Measurements from ENCODE around the gene CD22.

CD22 gene

GRCh38 chr19:35295792-35296462, 33.1 kb upstream of the CD22 start:
- no peak for DNase-seq (ENCODE audit: low read depth in 3 of 3)

GRCh38 chr19:35296644-35297514, 32.1 kb upstream of the CD22 start:
- no peak for DNase-seq (ENCODE audit: low read depth in 3 of 3)

DNA sequence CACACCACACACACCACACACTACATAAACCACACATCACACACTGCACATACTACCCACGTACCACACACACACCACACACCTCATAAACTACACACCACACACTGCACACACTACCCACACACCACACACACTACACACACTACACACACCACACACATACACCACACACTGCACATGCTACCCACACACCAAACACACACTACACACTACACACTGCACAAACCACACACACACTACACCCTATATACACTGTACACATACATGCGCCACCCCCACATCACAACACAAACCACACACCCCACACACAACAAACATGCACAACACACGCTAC, 31.5 kb upstream of the CD22 start:
- no peak for DNase-seq (ENCODE audit: low read depth in 3 of 3)

- DNase-seq (ENCODE audit: low read depth in 3 of 3), result no peak
Measured at GRCh38 chr19:35297922-35298321, 31.1 kb upstream of the CD22 start.

DNA sequence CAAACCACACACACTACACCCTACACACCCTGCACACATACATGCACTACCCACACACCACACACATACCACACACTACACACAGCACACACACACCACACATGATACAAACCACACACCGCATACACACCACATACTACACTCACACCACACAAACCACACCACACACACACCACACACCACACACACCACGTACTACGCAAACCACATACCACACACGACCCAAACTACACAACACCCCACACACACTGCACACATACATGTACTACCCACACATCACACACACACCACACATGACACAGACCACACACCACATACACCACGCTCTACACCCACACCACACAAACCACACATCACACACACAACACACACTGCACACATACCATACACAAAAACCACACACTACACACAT, 30.4 kb upstream of the CD22 start:
- no peak for DNase-seq (ENCODE audit: low read depth in 3 of 3)

DNA sequence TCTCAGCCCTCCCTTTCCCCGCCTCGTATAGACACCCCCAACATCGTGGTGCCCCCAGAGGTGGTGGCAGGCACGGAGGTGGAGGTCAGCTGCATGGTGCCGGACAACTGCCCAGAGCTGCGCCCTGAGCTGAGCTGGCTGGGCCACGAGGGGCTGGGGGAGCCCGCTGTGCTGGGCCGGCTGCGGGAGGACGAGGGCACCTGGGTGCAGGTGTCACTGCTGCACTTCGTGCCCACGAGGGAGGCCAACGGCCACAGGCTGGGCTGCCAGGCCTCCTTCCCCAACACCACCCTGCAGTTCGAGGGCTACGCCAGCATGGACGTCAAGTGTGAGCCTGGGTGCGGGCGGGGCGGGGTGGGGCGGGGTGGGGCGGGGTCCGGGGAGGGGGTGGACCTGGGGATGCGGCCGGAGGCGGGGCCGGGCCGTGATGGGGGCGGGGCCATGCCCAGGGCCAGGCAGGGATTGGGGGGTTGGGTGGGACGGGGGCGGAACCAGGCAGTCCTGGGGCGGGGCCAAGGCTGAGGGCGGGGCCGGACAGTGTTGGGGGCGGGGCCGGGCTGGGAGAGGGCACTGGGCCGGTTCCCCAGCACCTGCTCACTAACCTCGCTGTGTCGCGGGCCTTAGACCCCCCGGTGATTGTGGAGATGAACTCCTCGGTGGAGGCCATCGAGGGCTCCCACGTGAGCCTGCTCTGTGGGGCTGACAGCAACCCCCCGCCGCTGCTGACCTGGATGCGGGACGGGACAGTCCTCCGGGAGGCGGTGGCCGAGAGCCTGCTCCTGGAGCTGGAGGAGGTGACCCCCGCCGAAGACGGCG, 29.3 kb upstream of the CD22 start:
- no peak for DNase-seq (ENCODE audit: low read depth in 3 of 3)

GRCh38 chr19:35300339-35300649, 28.7 kb upstream of the CD22 start:
- DNase-seq (ENCODE audit: low read depth in 3 of 3), result no peak

- no peak for DNase-seq (ENCODE audit: low read depth in 3 of 3)
Measured at GRCh38 chr19:35301961-35302360, 27.0 kb upstream of the CD22 start.

DNA sequence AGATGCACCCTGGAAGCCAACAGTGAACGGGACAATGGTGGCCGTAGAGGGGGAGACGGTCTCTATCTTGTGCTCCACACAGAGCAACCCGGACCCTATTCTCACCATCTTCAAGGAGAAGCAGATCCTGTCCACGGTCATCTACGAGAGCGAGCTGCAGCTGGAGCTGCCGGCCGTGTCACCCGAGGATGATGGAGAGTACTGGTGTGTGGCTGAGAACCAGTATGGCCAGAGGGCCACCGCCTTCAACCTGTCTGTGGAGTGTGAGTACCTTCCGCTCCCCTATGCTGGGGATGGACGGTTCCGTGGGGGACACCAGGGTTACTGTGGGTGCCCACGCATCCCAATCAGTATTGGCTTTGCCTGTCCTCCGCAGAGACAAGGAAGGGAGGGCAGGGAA, 26.5 kb upstream of the CD22 start:
- DNase-seq (ENCODE audit: low read depth in 3 of 3), result no peak

GRCh38 chr19:35303357-35303915, 25.6 kb upstream of the CD22 start:
- no peak for DNase-seq (ENCODE audit: low read depth in 3 of 3)

- no peak for DNase-seq (ENCODE audit: low read depth in 3 of 3)
Measured at GRCh38 chr19:35304036-35304435, 25.0 kb upstream of the CD22 start.

- DNase-seq (ENCODE audit: low read depth in 3 of 3), result no peak
Measured at GRCh38 chr19:35305181-35305580, 23.8 kb upstream of the CD22 start.

GRCh38 chr19:35306473-35307246, 22.3 kb upstream of the CD22 start:
- DNase-seq (ENCODE audit: low read depth in 3 of 3), result no peak

DNA sequence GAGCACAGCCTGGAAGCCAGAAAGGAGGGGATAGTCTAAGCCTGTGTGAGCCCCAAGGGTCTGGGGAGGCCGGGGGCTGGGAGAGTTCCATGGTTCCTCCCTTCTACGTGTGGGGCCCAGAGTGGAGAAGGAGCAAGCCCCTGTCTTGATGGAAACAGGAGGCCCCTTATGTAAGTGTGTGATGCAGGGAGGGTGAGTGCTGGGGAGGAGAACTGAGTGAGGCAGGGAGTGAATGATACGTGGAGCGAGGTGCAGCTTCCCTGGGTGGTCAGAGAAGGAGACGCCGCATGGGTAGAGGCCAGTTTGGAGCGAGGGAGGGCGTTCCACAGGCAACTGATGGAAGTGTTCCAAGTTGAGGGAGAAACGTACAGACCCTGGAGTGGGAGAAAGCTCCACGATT, 21.1 kb upstream of the CD22 start:
- no peak for DNase-seq (ENCODE audit: low read depth in 3 of 3)

DNA sequence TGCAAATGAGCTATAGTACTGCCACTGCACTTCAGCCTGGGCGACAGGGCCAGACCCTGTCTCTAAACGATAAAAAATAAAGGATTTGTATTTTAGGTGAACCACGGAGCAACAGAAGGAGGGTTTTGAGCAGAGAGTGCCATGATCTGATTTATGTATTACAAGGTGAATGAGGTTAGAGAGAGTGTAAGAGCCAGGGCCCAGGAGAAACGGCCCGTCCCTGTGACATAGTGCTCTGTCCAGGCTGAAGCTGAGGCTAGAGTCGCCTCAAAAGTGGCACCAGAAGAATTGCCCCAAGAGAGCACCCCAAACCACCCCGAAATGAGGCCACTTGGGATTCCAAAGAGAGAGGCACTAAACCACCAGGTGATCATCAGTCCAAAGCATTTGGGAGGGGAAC, 20.1 kb upstream of the CD22 start:
- no peak for DNase-seq (ENCODE audit: low read depth in 3 of 3)

- DNase-seq (ENCODE audit: low read depth in 3 of 3), result no peak
Measured at GRCh38 chr19:35309481-35310279, 19.3 kb upstream of the CD22 start.

DNA sequence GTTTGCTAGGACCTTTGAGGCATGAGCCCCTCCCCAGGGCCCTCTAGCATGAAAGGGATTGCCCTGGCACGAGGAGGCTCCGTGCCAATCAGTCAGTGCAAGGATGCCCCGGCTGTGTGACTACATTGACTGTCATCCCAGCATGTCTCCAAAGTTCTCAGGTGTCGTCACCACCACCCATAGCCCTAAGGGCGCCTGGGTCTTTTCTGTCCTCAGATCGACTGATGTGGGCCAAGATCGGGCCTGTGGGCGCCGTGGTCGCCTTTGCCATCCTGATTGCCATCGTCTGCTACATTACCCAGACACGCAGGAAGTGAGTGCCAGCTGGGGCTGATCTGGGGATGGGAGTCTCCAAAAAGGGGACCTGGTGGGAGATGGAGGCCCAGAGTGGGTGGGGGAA, 18.7 kb upstream of the CD22 start:
- no peak for DNase-seq (ENCODE audit: low read depth in 3 of 3)

- DNase-seq (ENCODE audit: low read depth in 3 of 3), result no peak
Measured at GRCh38 chr19:35310811-35311465, 18.0 kb upstream of the CD22 start.

- no peak for DNase-seq (ENCODE audit: low read depth in 3 of 3)
Measured at GRCh38 chr19:35311901-35312665, 16.9 kb upstream of the CD22 start.

GRCh38 chr19:35313587-35313986, 15.4 kb upstream of the CD22 start:
- no peak for DNase-seq (ENCODE audit: low read depth in 3 of 3)

Measured in stimulated activated CD4-positive, alpha-beta T cell treated with anti-CD3 and anti-CD28 coated beads, TNF-alpha, amount 100 ng/mL, for 4 hours (primary cell).